Endothelial cell of umbilical vein (primary cell): ENCODE results near the gene CNPY3. TPM values are rescaled to one million over a fixed set of nuclear protein-coding genes. Genes with fewer than 3 reads are reported as not detected.

Experiments
- BruUV-seq: library from RNA; stranded (reverse); fragments of 400-500 nt; replicated peaks from 2 replicates; lab custom pipeline; 2021; lab: Mats Ljungman, UMichigan
- CTCF ChIA-PET: fragments of 300-600, 350-600 bp; sonication (Branson Sonifier 250); formaldehyde crosslinking; loops from one replicate; lab custom pipeline; 2021; ENCODE audit warnings: antibody characterized with exemption, inconsistent platforms; lab: Charles Lee
- POLR2A ChIA-PET: fragments of 300-600, 350-600 bp; sonication (Branson Sonifier 250); formaldehyde crosslinking; loops from one replicate; lab custom pipeline; 2021; ENCODE audit warnings: antibody characterized with exemption, inconsistent platforms; lab: Charles Lee
- DNase-seq: peaks from one replicate; pipeline ENCODE4 v3.0.0-alpha.2; 2011; ENCODE audit warnings: low read depth, low spot score
- FAIRE-seq: peaks from 2 replicates; lab custom pipeline; 2011; peaks lifted over from hg19 to GRCh38; lab: Jason Lieb, UNC
- H2AFZ ChIP-seq: 2 replicates; pipeline ENCODE4 v1.6.0; 2012; ENCODE audit warnings: low read depth, low read length, control low read depth, inconsistent platforms
- H3K27ac ChIP-seq: 2 replicates; pipeline ENCODE4 v1.5.1; 2011; ENCODE audit warnings: low read depth, mild to moderate bottlenecking, control low read depth, low read length, moderate library complexity; ENCODE audit not compliant: insufficient read depth
- H3K27me3 ChIP-seq, 2 experiments: 2 replicates each; pipeline versions ENCODE4 v1.6.0 to v1.6.1; 2011; ENCODE audit warnings: low read length in 2 of 2, mixed read lengths in 1 of 2; ENCODE audit not compliant: control insufficient read depth in 2 of 2, insufficient read depth in 2 of 2
- H3K36me3 ChIP-seq, 2 experiments: 2 replicates in 1 of 2; 3 replicates in 1 of 2; pipeline ENCODE4 v1.5.1; 2011; ENCODE audit warnings: low read length in 2 of 2, mild to moderate bottlenecking in 1 of 2, moderate library complexity in 1 of 2; ENCODE audit not compliant: control insufficient read depth in 2 of 2, insufficient read depth in 2 of 2; ENCODE audit errors: extremely low read depth in 1 of 2
- H3K4me1 ChIP-seq: 3 replicates; pipeline ENCODE4 v1.5.1; 2011; ENCODE audit warnings: mild to moderate bottlenecking, low read length; ENCODE audit not compliant: control insufficient read depth, insufficient read depth; ENCODE audit errors: extremely low read depth
- H3K4me2 ChIP-seq: 2 replicates; pipeline ENCODE4 v1.6.1; 2011; ENCODE audit warnings: low read length, control low read depth, mixed read lengths; ENCODE audit not compliant: insufficient read depth
- H3K4me3 ChIP-seq, 3 experiments: fragments of 200-600 bp in 1 of 3; sonication (generic), shearing (Covaris generic) in 1 of 3; replicated peaks in 1 of 3; 2 replicates each; pipeline ENCODE4 v1.5.1; 2011 to 2016; ENCODE audit warnings: control low read depth in 3 of 3, low read length in 3 of 3, mild to moderate bottlenecking in 2 of 3, inconsistent platforms in 1 of 3, low read depth in 1 of 3, moderate library complexity in 1 of 3; ENCODE audit not compliant: insufficient read depth in 1 of 3
- H3K79me2 ChIP-seq: 2 replicates; pipeline ENCODE4 v1.6.0; 2012; ENCODE audit warnings: low read length, inconsistent platforms; ENCODE audit not compliant: control insufficient read depth, insufficient read depth
- H3K9ac ChIP-seq: replicated peaks from 2 replicates; pipeline ENCODE3; 2011; ENCODE audit warnings: low read length, control low read depth; ENCODE audit not compliant: insufficient read depth; ENCODE audit errors: extremely low read depth
- H3K9me1 ChIP-seq: replicated peaks from 3 replicates; pipeline ENCODE4 v1.6.0; 2011; ENCODE audit warnings: mild to moderate bottlenecking, low read length; ENCODE audit not compliant: control insufficient read depth, insufficient read depth; ENCODE audit errors: extremely low read depth
- H3K9me3 ChIP-seq: replicated peaks from 2 replicates; pipeline ENCODE4 v1.5.1; 2012; ENCODE audit warnings: low read length, inconsistent platforms; ENCODE audit not compliant: control insufficient read depth, insufficient read depth
- H4K20me1 ChIP-seq: replicated peaks from 2 replicates; pipeline ENCODE3; 2011; ENCODE audit warnings: mild to moderate bottlenecking, low read length; ENCODE audit not compliant: control insufficient read depth, insufficient read depth; ENCODE audit errors: extremely low read depth
- CTCF ChIP-seq, 2 donors: IDR thresholded peaks; 1 replicate in 1 of 2; 2 replicates in 1 of 2; pipeline ENCODE4 v1.5.1; 2011; ENCODE audit warnings: low read length in 2 of 2, mild to moderate bottlenecking in 2 of 2, moderate library complexity in 2 of 2, control low read depth in 1 of 2, inconsistent platforms in 1 of 2, low read depth in 1 of 2; ENCODE audit not compliant: insufficient read depth in 1 of 2; ENCODE audit errors: extremely low read depth in 1 of 2
- EZH2 ChIP-seq: IDR thresholded peaks from 2 replicates; pipeline ENCODE4 v1.6.1; 2012; ENCODE audit warnings: borderline replicate concordance, low read depth, mild to moderate bottlenecking, moderate library complexity, low read length, inconsistent platforms; ENCODE audit not compliant: severe bottlenecking
- FOS ChIP-seq: IDR thresholded peaks from 2 replicates; pipeline ENCODE4 v1.6.1; 2011; ENCODE audit warnings: mild to moderate bottlenecking, low read length, moderate library complexity, borderline replicate concordance; ENCODE audit not compliant: insufficient read depth
- GATA2 ChIP-seq: IDR thresholded peaks from 2 replicates; pipeline ENCODE4 v1.7.0; 2011; ENCODE audit warnings: low read depth, mild to moderate bottlenecking, moderate library complexity, mixed read lengths, low read length; ENCODE audit not compliant: insufficient read length, insufficient read depth
- JUN ChIP-seq: IDR thresholded peaks from 2 replicates; pipeline ENCODE4 v1.6.1; 2011; ENCODE audit warnings: borderline replicate concordance, low read depth; ENCODE audit not compliant: insufficient read length, insufficient read depth
- MAX ChIP-seq: IDR thresholded peaks from 2 replicates; pipeline ENCODE4 v1.6.1; 2011; ENCODE audit not compliant: insufficient read depth, insufficient read length
- MYC ChIP-seq: IDR thresholded peaks from one replicate; pipeline ENCODE4 v1.6.1; 2011; ENCODE audit warnings: mild to moderate bottlenecking, low read depth, low read length
- POLR2A ChIP-seq: IDR thresholded peaks from 2 replicates; pipeline ENCODE4 v1.6.1; 2012; ENCODE audit warnings: low read depth, mild to moderate bottlenecking, control low read depth, low read length
- POLR2AphosphoS5 ChIP-seq: IDR thresholded peaks from 2 replicates; pipeline ENCODE4 v1.6.1; 2012; ENCODE audit warnings: low read depth, mild to moderate bottlenecking, control low read depth, low read length, moderate library complexity; ENCODE audit not compliant: insufficient read depth
- dilution Hi-C: fragments of 300-500 bp; cut with MboI; formaldehyde crosslinking; loops from one replicate; pipeline ENCODE4 v1.15.0; 2019; ENCODE audit warnings: low sequenced_read_pairs; ENCODE audit not compliant: extremely low pct_ligation_motif_present
- intact Hi-C: fragments of 100-400 bp; cut with micrococcal nuclease; formaldehyde crosslinking; loops from one replicate; pipeline ENCODE4 v1.10.0; 2022
- polyA plus RNA-seq, 4 experiments: library from polyadenylated mRNA; depleted of rRNA in 3 of 4; stranded (reverse) in 3 of 4; unstranded in 1 of 4; fragments of >200 nt; gene quantifications; 2 replicates each; pipeline versions ENCODE4 v1.2.1 to v1.2.3, GENCODE V29; 2011 to 2012; ENCODE audit warnings: missing spikeins in 1 of 4
- total RNA-seq: library from RNA; stranded (reverse); gene quantifications from 2 replicates; pipeline ENCODE4 v1.2.3, GENCODE V29; 2021

The CNPY3 gene
- total and polyA plus RNA-seq, 2 donors (not counting 3 experiments of a cell fraction or from before 2014, with no cell fraction given), result 40.8 to 53.1 TPM

GRCh38 chr6:42962096-42962495 lies 32.8 kb downstream of the CNPY3 start:
- Histone ChIP-seq H3K27me3 (no peaks in the 10 kb centered on the region), H3K9ac (no peak overlapping the region), H3K36me3 (peaks cover 0 to 17% of the 10 kb centered on the region in 2 experiments), H3K4me3 (no peak overlapping the region), H3K9me3 (no peaks in the 10 kb centered on the region), H2AFZ (no peak overlapping the region), H3K4me1 (peaks cover 10% of the 10 kb centered on the region), H3K27ac (no peak overlapping the region), H3K9me1 (no peaks in the 10 kb centered on the region), H4K20me1 (no peaks in the 10 kb centered on the region), H3K4me2 (no peak overlapping the region), H3K79me2 (no peaks in the 10 kb centered on the region)
- ChIA-PET POLR2A (no interaction called here), CTCF (interaction anchor here (1.1 kb wide), 1 partner anchor 22 kb away, joined by 3 read pairs; the partner anchor contains the start of gene PPP2R5D)
- no peak for DNase-seq
- intact Hi-C loops (loop anchor here (5.0 kb wide), 1 partner anchor 50 kb away; the partner anchor contains the start of genes KLHDC3 and MEA1), dilution Hi-C loops (no loop called here)
- BruUV-seq, result no TSS peak
- TF ChIP-seq GATA2 (no peak), POLR2A (no peak), MYC (no peak), EZH2 (no peak), FOS (no peak), CTCF (IDR thresholded peaks at IDR 0.05; ENCODE audit: extremely low read depth in 1 of 2, insufficient read depth in 1 of 2, low read depth in 1 of 2, low read length in 2 of 2) (no peak), MAX (no peak), POLR2AphosphoS5 (no peak), JUN (no peak)
- FAIRE-seq, result no peak
